ENCODE data around the gene CPM.

The CPM gene

GRCh38 chr12:68951652-68952051, 18.7 kb upstream of the CPM start:
- no peak overlapping the region for H3K4me3 ChIP-seq (ENCODE audit: low read depth, low read length)
- no peaks in the 10 kb centered on the region for H3K36me3 ChIP-seq
- no peak for DNase-seq
- H3K27me3 ChIP-seq, result no peaks in the 10 kb centered on the region; the same call in 1 of the 2 replicates
- H3K4me1 ChIP-seq, result no peaks in the 10 kb centered on the region
- H3K9me3 ChIP-seq, result no peaks in the 10 kb centered on the region
- no peak for TF ChIP-seq CTCF (IDR thresholded peaks at IDR 0.05; ENCODE audit: low read depth, low read length)

GRCh38 chr12:68950511-68950910, 17.5 kb upstream of the CPM start:
- H3K4me1 ChIP-seq, result no peaks in the 10 kb centered on the region
- no peak for TF ChIP-seq CTCF (IDR thresholded peaks at IDR 0.05; ENCODE audit: low read depth, low read length)
- H3K4me3 ChIP-seq (ENCODE audit: low read depth, low read length), result no peak overlapping the region
- H3K36me3 ChIP-seq, result no peaks in the 10 kb centered on the region
- DNase-seq, result no peak
- no peaks in the 10 kb centered on the region for H3K27me3 ChIP-seq
- H3K9me3 ChIP-seq, result no peaks in the 10 kb centered on the region

- Histone ChIP-seq H3K27me3 (no peaks in the 10 kb centered on the region), H3K4me1 (no peaks in the 10 kb centered on the region), H3K4me3 (ENCODE audit: low read depth, low read length) (no peak overlapping the region), H3K36me3 (no peaks in the 10 kb centered on the region), H3K9me3 (no peaks in the 10 kb centered on the region)
- TF ChIP-seq CTCF (IDR thresholded peaks at IDR 0.05; ENCODE audit: low read depth, low read length), result no peak
- DNase-seq, result no peak
Measured at GRCh38 chr12:68945255-68945654, 12.3 kb upstream of the CPM start.

GRCh38 chr12:68944296-68945076, 11.5 kb upstream of the CPM start:
- no peaks in the 10 kb centered on the region for H3K36me3 ChIP-seq
- no peaks in the 10 kb centered on the region for H3K9me3 ChIP-seq
- DNase-seq, result no peak
- H3K27me3 ChIP-seq, result no peaks in the 10 kb centered on the region
- H3K4me1 ChIP-seq, result no peaks in the 10 kb centered on the region
- TF ChIP-seq CTCF (IDR thresholded peaks at IDR 0.05; ENCODE audit: low read depth, low read length), result no peak
- H3K4me3 ChIP-seq (ENCODE audit: low read depth, low read length), result no peak overlapping the region

GRCh38 chr12:68943848-68944247, 10.9 kb upstream of the CPM start:
- TF ChIP-seq CTCF (IDR thresholded peaks at IDR 0.05; ENCODE audit: low read depth, low read length), result no peak
- no peak for DNase-seq

GRCh38 chr12:68940731-68941130, 7.8 kb upstream of the CPM start:
- H3K36me3 ChIP-seq, result no peaks in the 10 kb centered on the region
- no peak for TF ChIP-seq CTCF (IDR thresholded peaks at IDR 0.05; ENCODE audit: low read depth, low read length)
- H3K4me1 ChIP-seq, result no peaks in the 10 kb centered on the region
- H3K27me3 ChIP-seq, result no peaks in the 10 kb centered on the region
- no peak overlapping the region for H3K4me3 ChIP-seq (ENCODE audit: low read depth, low read length)
- no peak for DNase-seq
- H3K9me3 ChIP-seq, result no peaks in the 10 kb centered on the region

More at GRCh38 chr12:68943848-68944247, 10.9 kb upstream of the CPM start:
- Histone ChIP-seq H3K4me1 (no peaks in the 10 kb centered on the region), H3K4me3 (ENCODE audit: low read depth, low read length) (no peak overlapping the region), H3K27me3 (no peaks in the 10 kb centered on the region), H3K9me3 (no peaks in the 10 kb centered on the region), H3K36me3 (no peaks in the 10 kb centered on the region)
